GM12878 (cell line): ENCODE data around the gene ATP6V0E1. TPM values are rescaled to one million over a fixed set of nuclear protein-coding genes. Genes with fewer than 3 reads are reported as not detected.

Experiments
- ATAC-seq: fragments of 200-7000 bp; cut with Tn5 transposase; 3 replicates; pipeline ENCODE4 v1.9.1; 2020; ENCODE audit warnings: mild to moderate bottlenecking, moderate library complexity
- BruUV-seq: library from RNA; stranded (reverse); fragments of 400-500 nt; replicated peaks from 2 replicates; lab custom pipeline; 2021; lab: Mats Ljungman, UMichigan
- CTCF ChIA-PET: fragments of 300-600 bp; sonication (Branson Sonifier 250); formaldehyde crosslinking; extraction: SDS; loops from one replicate; lab custom pipeline; 2021; ENCODE audit warnings: inconsistent platforms; lab: Yijun Ruan, JAX
- POLR2A ChIA-PET: fragments of 350-600 bp; formaldehyde crosslinking; extraction: SDS; loops from one replicate; lab custom pipeline; 2021; ENCODE audit warnings: inconsistent platforms; lab: Charles Lee
- RAD21 ChIA-PET: fragments of 300-600 bp; sonication (Branson Sonifier 250); formaldehyde crosslinking; loops from one replicate; lab custom pipeline; 2023; ENCODE audit warnings: antibody characterized with exemption; ENCODE audit not compliant: unreplicated experiment; lab: Charles Lee
- SMC1A ChIA-PET: fragments of 300-600 bp; sonication (Branson Sonifier 250); formaldehyde crosslinking; loops from one replicate; lab custom pipeline; 2023; ENCODE audit not compliant: unreplicated experiment, uncharacterized antibody; lab: Charles Lee
- DNase-seq: peaks from one replicate; pipeline ENCODE4 v3.0.0-alpha.2; 2011; ENCODE audit warnings: low read depth, low spot score
- FAIRE-seq: peaks from 3 replicates; lab custom pipeline; 2011; peaks lifted over from hg19 to GRCh38; lab: Jason Lieb, UNC
- H2AFZ ChIP-seq: 2 replicates; pipeline ENCODE4 v1.6.0; 2011; ENCODE audit warnings: low read depth, low read length, control low read depth; ENCODE audit not compliant: control insufficient read depth
- H3K27ac ChIP-seq: 2 replicates; pipeline ENCODE4 v1.5.1; 2011; ENCODE audit warnings: control low read depth; ENCODE audit not compliant: control insufficient read depth, insufficient read depth
- H3K27me3 ChIP-seq, 2 experiments: replicated peaks in 1 of 2; 2 replicates each; pipeline versions ENCODE4 v1.6.0 to v1.6.1; 2011; ENCODE audit warnings: low read length in 1 of 2; ENCODE audit not compliant: control insufficient read depth in 2 of 2, insufficient read depth in 2 of 2
- H3K36me3 ChIP-seq, 2 experiments: 2 replicates each; pipeline ENCODE4 v1.5.1; 2011; ENCODE audit warnings: low read length in 1 of 2; ENCODE audit not compliant: control insufficient read depth in 2 of 2, insufficient read depth in 2 of 2
- H3K4me1 ChIP-seq: 2 replicates; pipeline ENCODE4 v1.6.1; 2011; ENCODE audit warnings: mild to moderate bottlenecking, low read length, moderate library complexity, mixed read lengths; ENCODE audit not compliant: control insufficient read depth, insufficient read depth
- H3K4me2 ChIP-seq: 2 replicates; pipeline ENCODE4 v1.6.0; 2011; ENCODE audit warnings: control low read depth; ENCODE audit not compliant: control insufficient read depth, insufficient read depth
- H3K4me3 ChIP-seq: fragments of 200-600 bp; sonication (generic); 2 replicates; pipeline ENCODE4 v1.5.1; 2016
- H3K79me2 ChIP-seq: 2 replicates; pipeline ENCODE4 v1.6.0; 2011; ENCODE audit warnings: low read length; ENCODE audit not compliant: control insufficient read depth, insufficient read depth
- H3K9ac ChIP-seq: 2 replicates; pipeline ENCODE4 v1.8.0; 2011; ENCODE audit warnings: low read length, control low read depth, mixed read lengths; ENCODE audit not compliant: control insufficient read depth, insufficient read depth
- H3K9me3 ChIP-seq: replicated peaks from 3 replicates; pipeline ENCODE4 v1.5.1; 2011; ENCODE audit warnings: mild to moderate bottlenecking, low read length; ENCODE audit not compliant: control insufficient read depth, insufficient read depth
- H4K20me1 ChIP-seq: 2 replicates; pipeline ENCODE4 v1.6.0; 2011; ENCODE audit not compliant: control insufficient read depth, insufficient read depth
- ATF2 ChIP-seq: IDR thresholded peaks from 2 replicates; pipeline ENCODE4 v1.6.1; 2012; ENCODE audit warnings: low read length, inconsistent platforms
- BMI1 ChIP-seq: fragments of 450-650 bp; IDR thresholded peaks from 2 replicates; pipeline ENCODE4 v1.6.1; 2016; ENCODE audit warnings: mild to moderate bottlenecking, moderate library complexity, borderline replicate concordance
- CHD1 ChIP-seq: IDR thresholded peaks from 2 replicates; pipeline ENCODE4 v1.6.1; 2012; ENCODE audit warnings: low read depth, low read length, improper control_type of control experiment
- CUX1 ChIP-seq: IDR thresholded peaks from 2 replicates; pipeline ENCODE4 v1.6.1; 2012; ENCODE audit warnings: improper control_type of control experiment, low read depth, low read length; ENCODE audit not compliant: insufficient replicate concordance
- FOXK2 ChIP-seq: fragments of 450-650 bp; IDR thresholded peaks from 2 replicates; pipeline ENCODE4 v1.6.1; 2017; ENCODE audit warnings: mild to moderate bottlenecking, moderate library complexity
- FOXM1 ChIP-seq: IDR thresholded peaks from 2 replicates; pipeline ENCODE4 v1.6.1; 2012; ENCODE audit warnings: low read depth, mild to moderate bottlenecking, inconsistent platforms, low read length, moderate library complexity
- GABPA ChIP-seq: IDR thresholded peaks from 2 replicates; pipeline ENCODE4 v1.6.1; 2014; ENCODE audit warnings: antibody characterized with exemption, low read depth, mild to moderate bottlenecking, inconsistent platforms
- MXI1 ChIP-seq: fragments of 150-350 bp; IDR thresholded peaks from 2 replicates; pipeline ENCODE4 v1.6.1; 2011; ENCODE audit warnings: low read depth, mild to moderate bottlenecking, inconsistent platforms, low read length, improper control_type of control experiment
- MYB ChIP-seq: fragments of 150-350 bp; IDR thresholded peaks from 2 replicates; pipeline ENCODE4 v1.6.1; 2014; ENCODE audit warnings: mild to moderate bottlenecking, low read depth, low read length, borderline replicate concordance
- PBX3 ChIP-seq: IDR thresholded peaks from 2 replicates; pipeline ENCODE4 v1.6.1; 2011; ENCODE audit warnings: mild to moderate bottlenecking, low read depth, low read length, moderate library complexity; ENCODE audit not compliant: insufficient replicate concordance
- POU2F2 ChIP-seq: IDR thresholded peaks from 3 replicates; pipeline ENCODE4 v1.6.1; 2011; ENCODE audit warnings: low read depth, mild to moderate bottlenecking, low read length, borderline replicate concordance
- SKIL ChIP-seq: fragments of 450-650 bp; IDR thresholded peaks from 2 replicates; pipeline ENCODE4 v1.6.1; 2017; ENCODE audit warnings: mild to moderate bottlenecking, low read depth, inconsistent platforms; ENCODE audit not compliant: poor library complexity, severe bottlenecking
- USF2 ChIP-seq: IDR thresholded peaks from 2 replicates; pipeline ENCODE4 v1.6.1; 2011; ENCODE audit warnings: low read depth, low read length, improper control_type of control experiment, borderline replicate concordance
- WGBS: methylation state at CpG from one replicate; pipeline ENCODE4 v1.1.6; 2016; ENCODE audit warnings: low lambda C conversion rate; ENCODE audit not compliant: insufficient replicate concordance, insufficient coverage; ENCODE audit errors: missing lambda C conversion rate; 5-methylcytosine and 5-hydroxymethylcytosine counted together
- in situ Hi-C: fragments of 300-500 bp; cut with MboI; formaldehyde crosslinking; loops from 9 replicates; pipeline ENCODE4 v1.14.3; 2018; ENCODE audit warnings: mixed read lengths
- intact Hi-C: fragments of 100-400 bp; cut with micrococcal nuclease; formaldehyde crosslinking; loops from one replicate; pipeline ENCODE4 v1.14.2; 2022; ENCODE audit not compliant: unreplicated experiment
- polyA plus RNA-seq, 11 experiments: library from polyadenylated mRNA; depleted of rRNA in 4 of 11; unstranded in 6 of 11; stranded (reverse) in 5 of 11; fragments of >200 nt; fragmentation: Nextera tagmentation in 4 of 11; fragmentation: Illumina TruSeq in 1 of 11; extraction: Ambion mirVana in 4 of 11; extraction: Trizol in 1 of 11; gene quantifications; 1 replicate in 1 of 11; 2 replicates in 10 of 11; pipeline versions ENCODE4 v1.2.1 to v1.2.3, GENCODE V29; 2011 to 2016; ENCODE audit warnings: inconsistent platforms in 2 of 11, missing spikeins in 2 of 11, low read depth in 1 of 11
- total RNA-seq, 4 experiments: library from RNA; depleted of rRNA in 3 of 4; stranded (reverse); fragments of >200 nt in 3 of 4; fragmentation: Illumina TruSeq in 1 of 4; extraction: Trizol in 1 of 4; gene quantifications; 2 replicates each; pipeline versions ENCODE4 v1.2.1 to v1.2.3, GENCODE V29; 2013 to 2021

ATP6V0E1 gene
- total and polyA plus RNA-seq, 10 of the 15 experiments (the other 5 are each of a cell fraction or from before 2014, with no cell fraction given), result 143 to 787 (median 306) TPM

GRCh38 chr5:172952034-172952511 is 31.5 kb upstream of the ATP6V0E1 start:
- H3K4me1 ChIP-seq, result no peaks in the 10 kb centered on the region
- ATAC-seq, result no peak
- DNase-seq, result no peak
- ChIA-PET SMC1A (interaction anchor here (0.6 kb wide), 1 partner anchor 334 kb away, joined by 3 read pairs; no protein-coding TSS in a partner anchor), RAD21 (no interaction called here), CTCF (interaction anchor here (1.1 kb wide), 1 partner anchor 237 kb away, joined by 4 read pairs; no protein-coding TSS in a partner anchor), POLR2A (no interaction called here)
- H3K4me2 ChIP-seq, result no peak overlapping the region
- intact Hi-C loops, result no loop called here
- no peaks in the 10 kb centered on the region for H3K79me2 ChIP-seq
- 89% methylated on average over 4 of the region's 4 CpGs for WGBS
- no peak for FAIRE-seq
- no TSS peak for BruUV-seq
- H3K27me3 ChIP-seq, result no peaks in the 10 kb centered on the region
- H2AFZ ChIP-seq, result no peak overlapping the region
- in situ Hi-C loops, result no loop called here
- H4K20me1 ChIP-seq, result no peaks in the 10 kb centered on the region
- peaks cover 0 to 6% of the 10 kb centered on the region in 2 experiments; a peak in 1 of 4 replicates for H3K36me3 ChIP-seq
- H3K4me3 ChIP-seq, result no peak overlapping the region
- H3K9me3 ChIP-seq, result no peaks in the 10 kb centered on the region
- no peak overlapping the region for H3K9ac ChIP-seq
- no peak overlapping the region for H3K27ac ChIP-seq
- TF ChIP-seq MYB (no peak), CUX1 (no peak), CHD1 (no peak), SKIL (no peak), FOXM1 (no peak), BMI1 (no peak), MXI1 (no peak), PBX3 (no peak), FOXK2 (no peak), POU2F2 (no peak), GABPA (no peak), ATF2 (no peak), USF2 (no peak)
